ENCODE data around the gene TRIM52.
"Not testable (repeated sequence)": the region's sequence is repeated elsewhere in the genome, so short reads cannot be mapped to it uniquely, and the experiment has no call there.

Gene TRIM52

GRCh38 chr5:181215997-181216989, 44.6 kb downstream of the TRIM52 start:
- no peak for FAIRE-seq
- no peak for DNase-seq (ENCODE audit: low spot score)

GRCh38 chr5:181214249-181214648, 46.7 kb downstream of the TRIM52 start:
- not testable (repeated sequence) for FAIRE-seq; DNase-seq (ENCODE audit: low spot score)

- no peak for FAIRE-seq
Measured at GRCh38 chr5:181212934-181213333, 48.0 kb downstream of the TRIM52 start.

GRCh38 chr5:181212080-181212479, 48.9 kb downstream of the TRIM52 start:
- no peak for DNase-seq (ENCODE audit: low spot score)
- no peak for FAIRE-seq

More at GRCh38 chr5:181212934-181213333, 48.0 kb downstream of the TRIM52 start:
- no peak for DNase-seq (ENCODE audit: low spot score)

GRCh38 chr5:181211208-181211607, 49.7 kb downstream of the TRIM52 start:
- FAIRE-seq (no peak), DNase-seq (ENCODE audit: low spot score) (no peak)

GRCh38 chr5:181210698-181211097, 50.2 kb downstream of the TRIM52 start:
- not testable (repeated sequence) for FAIRE-seq; DNase-seq (ENCODE audit: low spot score)

GRCh38 chr5:181210148-181210547, 50.8 kb downstream of the TRIM52 start:
- not testable (repeated sequence) for FAIRE-seq; DNase-seq (ENCODE audit: low spot score)

- FAIRE-seq; DNase-seq (ENCODE audit: low spot score): not testable (repeated sequence)
Measured at GRCh38 chr5:181209006-181209405, 51.9 kb downstream of the TRIM52 start.

- DNase-seq (ENCODE audit: low spot score) = no peak
- FAIRE-seq = no peak
Measured at GRCh38 chr5:181207960-181208253, 53.0 kb downstream of the TRIM52 start.

GRCh38 chr5:181207214-181207959, 53.6 kb downstream of the TRIM52 start:
- peak; percentile 54 for DNase-seq (ENCODE audit: low spot score)
- FAIRE-seq = no peak

GRCh38 chr5:181205761-181206649, 54.9 kb downstream of the TRIM52 start:
- FAIRE-seq = no peak
- no peak for DNase-seq (ENCODE audit: low spot score)
